Esophagus (tissue), 2 donors: Measurements from ENCODE around the gene CCDC182. TPM values are rescaled to one million over a fixed set of nuclear protein-coding genes. Genes with fewer than 3 reads are reported as not detected.

Experiments
- H3K27ac ChIP-seq, 2 donors: one replicate each; pipeline ENCODE4 v1.5.1; 2013; ENCODE audit warnings: low read depth in 2 of 2, mild to moderate bottlenecking in 2 of 2, inconsistent platforms in 1 of 2, low read length in 1 of 2, moderate library complexity in 1 of 2
- H3K27me3 ChIP-seq, 2 donors: one replicate each; pipeline ENCODE4 v1.6.1; 2013; ENCODE audit warnings: low read length in 2 of 2, control low read depth in 1 of 2, mild to moderate bottlenecking in 1 of 2; ENCODE audit not compliant: insufficient read depth in 2 of 2, control insufficient read depth in 1 of 2
- H3K36me3 ChIP-seq, 2 donors: one replicate each; pipeline ENCODE4 v1.6.1; 2013; ENCODE audit warnings: low read length in 1 of 2; ENCODE audit not compliant: control insufficient read depth in 2 of 2, insufficient read depth in 2 of 2
- H3K4me1 ChIP-seq, 2 donors: one replicate each; pipeline ENCODE4 v1.6.1; 2013; ENCODE audit warnings: low read length in 1 of 2; ENCODE audit not compliant: control insufficient read depth in 2 of 2, insufficient read depth in 2 of 2
- H3K4me3 ChIP-seq, 2 donors: one replicate each; pipeline ENCODE4 v1.5.1; 2013; ENCODE audit warnings: low read length in 2 of 2, mild to moderate bottlenecking in 2 of 2, low read depth in 1 of 2, moderate library complexity in 1 of 2
- H3K9me3 ChIP-seq, 2 donors: one replicate each; pipeline ENCODE4 v1.6.1; 2013; ENCODE audit warnings: mild to moderate bottlenecking in 2 of 2, low read depth in 1 of 2, low read length in 1 of 2, moderate library complexity in 1 of 2; ENCODE audit not compliant: control insufficient read depth in 2 of 2, insufficient read depth in 1 of 2
- WGBS, 2 donors: extraction: QIAGEN DNeasy Blood & Tissue Kit; methylation state at CpG; one replicate each; pipeline ENCODE4 v1.1.7; 2013; 5-methylcytosine and 5-hydroxymethylcytosine counted together
- polyA plus RNA-seq, 2 donors: library from polyadenylated mRNA; stranded (reverse); fragments of 200-250 nt; gene quantifications; one replicate each; pipeline ENCODE4 v1.2.3, GENCODE V29; 2013
- donor health status: healthy with polysubstance abuse.
- donor health status: Bipolar disorder and iron deficiency.

Gene CCDC182
- polyA plus RNA-seq, 2 donors = not detected

GRCh38 chr17:57707892-57708291 lies 37.2 kb downstream of the CCDC182 start:
- H3K27ac ChIP-seq = no peak overlapping the region
- H3K9me3 ChIP-seq = no peaks in the 10 kb centered on the region
- no peaks in the 10 kb centered on the region for H3K27me3 ChIP-seq
- no peaks in the 10 kb centered on the region for H3K36me3 ChIP-seq
- no peaks in the 10 kb centered on the region for H3K4me1 ChIP-seq
- no peak overlapping the region for H3K4me3 ChIP-seq
- 42 to 48% methylated on average over 6 of the region's 6 CpGs for WGBS, 2 donors

DNA sequence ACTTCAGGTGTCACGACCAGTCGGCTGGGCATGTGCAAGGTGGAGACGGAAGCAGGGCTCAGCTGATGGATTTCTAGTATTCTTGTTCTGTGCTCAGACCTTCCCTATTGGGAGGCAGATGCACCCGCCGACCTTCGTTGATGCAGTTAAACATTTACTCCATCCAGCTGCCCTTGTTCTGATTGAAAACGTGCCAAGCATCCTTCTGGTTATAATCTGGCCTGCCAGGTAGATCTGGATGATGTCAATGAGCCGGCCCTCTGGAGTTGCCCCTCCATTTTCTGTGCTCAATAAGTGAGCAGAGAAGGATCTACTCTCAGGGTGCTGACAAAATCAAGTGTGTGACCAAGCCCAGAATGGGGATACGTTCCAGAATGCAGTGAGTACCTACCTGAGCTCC lies 38.3 kb downstream of the CCDC182 start:
- no peaks in the 10 kb centered on the region for H3K27me3 ChIP-seq
- no peaks in the 10 kb centered on the region for H3K4me1 ChIP-seq
- H3K36me3 ChIP-seq = no peaks in the 10 kb centered on the region
- H3K4me3 ChIP-seq = no peak overlapping the region
- H3K27ac ChIP-seq = no peak overlapping the region
- WGBS, 2 donors = 72 to 89% methylated on average over 9 of the region's 9 CpGs
- no peaks in the 10 kb centered on the region for H3K9me3 ChIP-seq

DNA sequence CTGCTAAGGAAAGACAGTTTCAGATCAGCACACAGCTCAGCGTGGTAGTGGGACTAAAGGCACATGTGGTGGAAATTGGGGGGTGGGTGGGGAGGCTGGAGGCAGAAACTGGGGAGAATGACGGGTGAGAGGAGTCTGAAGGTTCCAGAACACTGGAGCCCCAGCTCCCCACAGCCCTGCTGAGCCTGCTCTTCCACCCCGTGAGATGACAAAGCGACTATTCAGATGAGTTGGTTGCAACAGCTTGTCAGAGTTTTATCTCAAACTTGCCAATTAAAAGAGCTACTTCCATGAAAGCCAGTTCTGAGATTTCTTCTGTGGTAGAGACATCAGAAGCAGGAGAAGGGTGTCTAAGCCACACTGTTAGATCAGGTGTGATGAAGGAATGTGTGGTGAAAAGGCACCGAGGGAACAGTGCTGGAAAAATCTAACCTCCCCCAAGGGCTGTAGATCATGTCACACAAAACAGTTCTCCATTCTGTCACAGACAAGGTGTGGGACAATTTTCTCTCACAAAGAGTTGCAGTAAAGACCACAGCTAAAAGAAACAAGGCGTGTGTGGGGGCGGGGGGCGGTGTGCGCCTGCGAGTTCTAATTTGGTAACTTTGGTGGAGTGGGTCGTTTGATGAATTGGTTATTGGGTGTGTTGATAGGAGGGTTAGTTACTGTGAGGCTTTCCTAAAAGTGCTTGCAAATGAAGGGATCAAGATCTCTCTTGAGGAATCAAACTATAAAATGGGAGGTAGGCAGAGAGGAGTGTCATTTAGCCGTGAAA lies 39.0 kb downstream of the CCDC182 start:
- 51 to 59% methylated on average over 12 of the region's 12 CpGs for WGBS, 2 donors
- no peaks in the 10 kb centered on the region for H3K4me1 ChIP-seq
- no peaks in the 10 kb centered on the region for H3K36me3 ChIP-seq
- no peaks in the 10 kb centered on the region for H3K27me3 ChIP-seq
- H3K9me3 ChIP-seq = no peaks in the 10 kb centered on the region
- H3K27ac ChIP-seq = no peak overlapping the region
- H3K4me3 ChIP-seq = no peak overlapping the region

DNA sequence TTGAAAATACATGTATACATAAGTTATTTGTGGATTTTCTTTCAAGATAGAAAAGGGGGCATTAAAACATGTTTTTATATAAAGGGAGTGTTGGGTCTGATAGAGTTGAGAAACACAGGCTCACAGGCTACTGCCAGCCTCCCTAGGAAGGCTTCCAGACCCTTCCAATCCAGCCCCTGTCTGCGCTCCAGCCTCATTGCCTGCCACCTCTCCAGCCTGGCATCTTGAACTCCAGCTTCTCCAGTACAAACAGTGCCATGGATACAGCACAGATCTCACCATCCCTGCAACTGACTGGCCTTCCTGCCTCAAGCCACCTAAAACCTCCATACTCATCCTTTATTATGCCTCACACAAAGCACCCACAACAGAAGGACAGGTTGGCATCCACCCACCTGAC lies 40.7 kb downstream of the CCDC182 start:
- 91 to 97% methylated on average over 1 of the region's 1 CpG for WGBS, 2 donors
- Histone ChIP-seq H3K27ac (no peak overlapping the region), H3K4me3 (no peak overlapping the region), H3K9me3 (no peaks in the 10 kb centered on the region), H3K27me3 (no peaks in the 10 kb centered on the region), H3K36me3 (no peaks in the 10 kb centered on the region), H3K4me1 (no peaks in the 10 kb centered on the region)

DNA sequence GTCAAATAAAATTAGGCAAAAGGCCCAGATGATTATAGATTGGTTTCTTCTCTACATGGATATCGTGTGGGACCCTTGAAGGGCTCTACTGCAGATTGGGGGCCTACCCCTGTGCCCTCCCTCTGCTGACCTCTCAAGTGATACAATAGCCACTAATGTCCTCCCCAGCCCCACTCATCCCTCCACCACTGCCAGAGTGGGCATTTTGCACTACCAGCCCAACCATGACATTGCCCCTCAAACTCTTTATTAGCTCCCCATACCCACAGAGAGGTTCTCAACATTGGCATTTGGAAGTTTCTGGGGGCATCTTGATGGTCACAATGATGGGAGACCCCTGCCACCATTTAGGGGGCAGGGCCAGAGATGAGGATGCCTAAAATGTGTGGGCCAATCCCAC lies 41.8 kb downstream of the CCDC182 start:
- H3K4me1 ChIP-seq = peaks cover 0 to 3% of the 10 kb centered on the region in 2 donors
- 95 to 98% methylated on average over 1 of the region's 1 CpG for WGBS, 2 donors
- H3K27ac ChIP-seq = no peak overlapping the region
- H3K4me3 ChIP-seq = no peak overlapping the region
- no peaks in the 10 kb centered on the region for H3K9me3 ChIP-seq
- H3K27me3 ChIP-seq = no peaks in the 10 kb centered on the region
- no peaks in the 10 kb centered on the region for H3K36me3 ChIP-seq

GRCh38 chr17:57701124-57701523 lies 44.0 kb downstream of the CCDC182 start:
- Histone ChIP-seq H3K9me3 (no peaks in the 10 kb centered on the region), H3K36me3 (no peaks in the 10 kb centered on the region), H3K4me1 (peaks cover 0 to 10% of the 10 kb centered on the region in 2 donors), H3K4me3 (no peak overlapping the region), H3K27ac (no peak overlapping the region), H3K27me3 (no peaks in the 10 kb centered on the region)
- 89 to 92% methylated on average over 5 of the region's 5 CpGs for WGBS, 2 donors

- no peak overlapping the region for H3K27ac ChIP-seq
- no peaks in the 10 kb centered on the region for H3K27me3 ChIP-seq
- no peaks in the 10 kb centered on the region for H3K9me3 ChIP-seq
- H3K4me1 ChIP-seq = peaks cover 0 to 10% of the 10 kb centered on the region in 2 donors
- H3K36me3 ChIP-seq = no peaks in the 10 kb centered on the region
- H3K4me3 ChIP-seq = no peak overlapping the region
- 64 to 67% methylated on average over 9 of the region's 9 CpGs for WGBS, 2 donors
Observed at GRCh38 chr17:57699751-57700219, 45.3 kb downstream of the CCDC182 start.

- Histone ChIP-seq H3K4me3 (no peak overlapping the region), H3K9me3 (no peaks in the 10 kb centered on the region), H3K27me3 (no peaks in the 10 kb centered on the region), H3K36me3 (no peaks in the 10 kb centered on the region), H3K27ac (no peak overlapping the region), H3K4me1 (peaks cover 0 to 10% of the 10 kb centered on the region in 2 donors)
- WGBS, 2 donors = 69 to 72% methylated on average over 12 of the region's 12 CpGs
Observed at GRCh38 chr17:57697891-57698711, 47.0 kb downstream of the CCDC182 start.

DNA sequence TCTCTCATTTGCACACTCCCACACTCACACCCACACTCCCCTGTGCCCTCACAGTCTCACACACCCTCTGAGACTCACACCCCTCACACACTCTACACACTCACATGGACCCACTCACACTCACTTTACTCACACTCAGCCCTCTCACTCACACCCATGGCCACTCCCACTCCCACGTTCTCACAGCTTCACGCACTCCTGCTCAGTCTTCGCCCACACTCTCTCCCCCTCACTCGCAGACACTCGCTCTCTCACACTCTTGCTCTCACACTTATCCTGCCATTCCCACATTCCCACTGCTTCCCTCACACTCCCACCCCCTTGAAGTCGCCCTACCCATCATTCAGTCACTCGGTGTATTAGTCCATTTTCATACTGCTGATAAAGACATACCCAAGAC lies 47.9 kb downstream of the CCDC182 start:
- H3K4me3 ChIP-seq = no peak overlapping the region
- H3K27ac ChIP-seq = no peak overlapping the region
- no peaks in the 10 kb centered on the region for H3K27me3 ChIP-seq
- no peaks in the 10 kb centered on the region for H3K36me3 ChIP-seq
- WGBS, 2 donors = 94 to 96% methylated on average over 7 of the region's 7 CpGs
- peaks cover 0 to 10% of the 10 kb centered on the region in 2 donors for H3K4me1 ChIP-seq
- H3K9me3 ChIP-seq = no peaks in the 10 kb centered on the region
